HEK293T (cell line): ENCODE data around the gene IFNA8.

Experiments
- CTCF ChIA-PET: fragments of 350-600 bp; formaldehyde crosslinking; extraction: SDS; loops from one replicate; lab custom pipeline; 2021; ENCODE audit warnings: antibody characterized with exemption, inconsistent platforms; lab: Yijun Ruan, JAX
- POLR2A ChIA-PET: fragments of 350-600 bp; formaldehyde crosslinking; extraction: SDS; loops from one replicate; lab custom pipeline; 2020; ENCODE audit warnings: antibody characterized with exemption, inconsistent platforms; lab: Yijun Ruan, JAX
- DNase-seq: peaks from one replicate; pipeline ENCODE4 v3.0.0; 2012; ENCODE audit warnings: mixed read lengths; ENCODE audit errors: extremely low spot score
- ELF4 ChIP-seq: fragments of 450-650 bp; IDR thresholded peaks from 2 replicates; pipeline ENCODE4 v1.6.1; 2017; ENCODE audit warnings: antibody characterized with exemption
- FOXM1 ChIP-seq: fragments of 450-650 bp; IDR thresholded peaks from 2 replicates; pipeline ENCODE4 v1.6.1; 2017; ENCODE audit warnings: mild to moderate bottlenecking, borderline replicate concordance
- HDGF ChIP-seq: fragments of 450-650 bp; IDR thresholded peaks from 2 replicates; pipeline ENCODE4 v1.6.1; 2017; ENCODE audit warnings: antibody characterized with exemption, borderline replicate concordance
- L3MBTL2 ChIP-seq: fragments of 450-650 bp; conservative IDR thresholded peaks from 2 replicates; pipeline ENCODE4 v1.6.1; 2016; ENCODE audit warnings: mild to moderate bottlenecking
- LEF1 ChIP-seq: fragments of 450-650 bp; IDR thresholded peaks from 2 replicates; pipeline ENCODE4 v1.6.1; 2017; ENCODE audit warnings: mild to moderate bottlenecking, borderline replicate concordance
- NFRKB ChIP-seq: fragments of 450-650 bp; IDR thresholded peaks from 2 replicates; pipeline ENCODE4 v1.6.1; 2016; ENCODE audit warnings: mild to moderate bottlenecking, moderate library complexity
- SUZ12 ChIP-seq: fragments of 450-650 bp; IDR thresholded peaks from 2 replicates; pipeline ENCODE4 v1.6.1; 2016; ENCODE audit warnings: mild to moderate bottlenecking
- TARDBP ChIP-seq: fragments of 450-650 bp; IDR thresholded peaks from 2 replicates; pipeline ENCODE4 v1.6.1; 2016
- TF ChIP-seq, protein P1 (sequence below): fragments of 450-650 bp; IDR thresholded peaks from 2 replicates; pipeline ENCODE4 v1.6.1; 2016

IFNA8 gene

DNA sequence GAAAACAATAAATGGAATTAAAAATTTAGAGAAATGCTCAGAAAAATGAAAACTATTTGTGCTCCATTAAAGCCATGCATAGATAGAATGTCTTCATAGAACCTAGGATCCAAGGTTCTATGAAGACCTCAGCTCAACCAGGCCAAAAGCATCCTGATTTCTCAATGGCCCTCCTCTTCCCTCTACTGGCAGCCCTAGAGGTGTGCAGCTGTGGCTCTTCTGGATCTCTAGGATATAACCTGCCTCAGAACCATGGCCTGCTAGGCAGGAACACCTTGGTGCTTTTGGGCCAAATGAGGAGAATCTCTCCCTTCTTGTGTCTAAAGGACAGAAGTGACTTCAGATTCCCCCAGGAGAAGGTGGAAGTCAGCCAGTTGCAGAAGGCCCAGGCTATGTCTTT is 46.4 kb downstream of the IFNA8 start:
- CTCF ChIA-PET: interaction anchor here (0.6 to 1.7 kb wide), 7 partner anchors 8 to 271 kb away, joined by 3 to 6 read pairs (median 3); no protein-coding TSS in a partner anchor
- DNase-seq: peak; percentile 69
- TF ChIP-seq HDGF (no peak), FOXM1 (no peak), TARDBP (no peak), L3MBTL2 (no peak), ELF4 (no peak), SUZ12 (no peak), LEF1 (no peak), NFRKB (no peak)
- TF ChIP-seq, protein P1, sequence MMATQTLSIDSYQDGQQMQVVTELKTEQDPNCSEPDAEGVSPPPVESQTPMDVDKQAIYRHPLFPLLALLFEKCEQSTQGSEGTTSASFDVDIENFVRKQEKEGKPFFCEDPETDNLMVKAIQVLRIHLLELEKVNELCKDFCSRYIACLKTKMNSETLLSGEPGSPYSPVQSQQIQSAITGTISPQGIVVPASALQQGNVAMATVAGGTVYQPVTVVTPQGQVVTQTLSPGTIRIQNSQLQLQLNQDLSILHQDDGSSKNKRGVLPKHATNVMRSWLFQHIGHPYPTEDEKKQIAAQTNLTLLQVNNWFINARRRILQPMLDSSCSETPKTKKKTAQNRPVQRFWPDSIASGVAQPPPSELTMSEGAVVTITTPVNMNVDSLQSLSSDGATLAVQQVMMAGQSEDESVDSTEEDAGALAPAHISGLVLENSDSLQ: no peak
- POLR2A ChIA-PET: no interaction called here
